Hematopoietic multipotent progenitor cell treated with erythropoietin and hydrocortisone succinate and interleukin-3 and kit ligand, for 4 days (in vitro differentiated cells): ENCODE data around the gene C2CD4C.
A peak's percentile ranks its signal among the peaks of the same experiment; 100 is the strongest.
"Not testable (repeated sequence)": the region's sequence is repeated elsewhere in the genome, so short reads cannot be mapped to it uniquely, and the experiment has no call there.

ENCODE experiments used
- DNase-seq: peaks from one replicate; pipeline ENCODE4 v3.0.0-alpha.2; 2015

The C2CD4C gene

DNA sequence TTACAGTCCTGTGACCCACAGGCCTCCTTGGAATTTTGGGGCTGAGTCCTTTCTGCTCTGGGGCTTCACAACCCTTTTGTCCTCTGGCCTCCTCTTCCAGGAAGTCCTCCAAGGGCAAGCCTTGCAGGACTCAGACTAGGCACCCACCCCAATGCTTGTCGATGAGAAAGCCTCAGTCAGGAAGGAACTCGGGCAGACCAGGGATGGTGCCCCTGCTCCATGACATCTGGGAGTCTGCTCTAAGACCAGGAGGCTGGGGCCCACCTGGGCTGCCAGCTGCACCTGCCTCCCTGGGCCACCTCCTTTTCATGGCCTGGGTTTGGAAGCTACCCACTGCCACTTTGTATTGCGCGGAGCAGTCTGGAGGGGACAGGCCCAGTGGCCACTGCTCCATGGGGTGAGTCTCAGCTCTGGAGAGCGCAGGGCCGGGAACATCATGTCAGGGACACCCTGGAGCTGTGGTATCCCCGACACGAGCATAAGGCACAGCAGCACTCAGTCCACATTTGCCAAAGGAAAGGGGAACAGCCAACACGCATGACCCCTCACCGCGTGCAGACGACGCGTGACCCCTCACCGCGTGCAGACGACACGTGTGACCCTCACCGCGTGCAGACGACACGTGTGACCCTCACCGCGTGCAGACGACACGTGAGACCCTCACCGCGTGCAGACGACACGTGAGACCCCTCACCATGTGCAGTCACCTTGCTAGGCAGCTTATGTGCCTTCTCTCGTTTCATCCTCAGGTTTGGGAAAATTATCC, 10.8 kb downstream of the C2CD4C start:
- DNase-seq = no peak

DNA sequence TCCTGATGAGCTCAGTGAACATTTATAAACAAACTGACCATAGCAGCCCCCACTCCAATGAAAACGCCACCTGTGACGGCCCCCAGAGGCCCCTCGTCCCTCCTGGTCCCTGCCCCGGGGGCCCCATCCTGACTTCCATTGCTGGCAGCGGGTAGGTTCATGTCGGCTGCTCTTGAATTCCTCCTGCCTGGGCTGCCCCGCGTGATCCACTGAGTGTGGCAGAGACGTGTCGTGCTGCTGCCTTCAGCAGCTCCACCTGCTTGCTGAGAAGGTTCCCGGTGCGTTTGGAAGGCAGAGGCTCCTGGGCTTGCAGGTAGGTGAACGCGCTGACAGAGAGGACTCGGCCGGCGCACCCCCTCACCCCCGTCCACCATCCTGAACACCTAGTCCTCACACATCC, 11.6 kb downstream of the C2CD4C start:
- DNase-seq = no peak

DNA sequence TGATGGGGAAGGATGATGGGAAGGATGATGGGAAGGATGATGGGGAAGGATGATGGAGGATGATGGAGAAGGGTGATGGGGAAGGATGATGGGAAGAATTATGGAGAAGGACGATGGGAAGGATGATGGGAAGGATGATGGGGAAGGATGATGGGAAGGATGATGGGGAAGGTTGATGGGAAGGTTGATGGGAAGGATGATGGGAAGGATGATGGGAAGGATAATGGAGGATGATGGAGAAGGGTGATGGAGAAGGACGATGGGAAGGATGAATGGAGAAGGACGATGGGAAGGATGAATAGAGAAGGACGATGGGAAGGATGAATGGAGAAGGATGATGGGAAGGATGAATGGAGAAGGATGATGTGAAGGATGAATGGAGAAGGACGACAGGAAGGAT, 13.5 kb downstream of the C2CD4C start:
- DNase-seq = no peak

DNA sequence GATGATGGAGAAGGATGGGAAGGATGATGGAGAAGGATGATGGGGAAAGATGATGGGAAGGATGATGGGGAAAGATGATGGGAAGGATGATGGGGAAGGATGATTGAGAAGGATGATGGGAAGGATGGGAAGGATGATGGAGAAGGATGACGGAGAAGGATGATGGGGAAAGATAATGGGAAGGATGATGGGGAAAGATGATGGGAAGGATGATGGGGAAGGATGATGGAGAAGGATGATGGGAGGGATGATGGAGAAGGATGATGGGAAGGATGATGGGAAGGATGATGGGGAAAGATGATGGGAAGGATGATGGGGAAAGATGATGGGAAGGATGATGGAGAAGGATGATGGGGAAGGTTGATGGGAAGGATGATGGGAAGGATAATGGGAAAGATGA, 14.1 kb downstream of the C2CD4C start:
- not testable (repeated sequence) for DNase-seq

DNA sequence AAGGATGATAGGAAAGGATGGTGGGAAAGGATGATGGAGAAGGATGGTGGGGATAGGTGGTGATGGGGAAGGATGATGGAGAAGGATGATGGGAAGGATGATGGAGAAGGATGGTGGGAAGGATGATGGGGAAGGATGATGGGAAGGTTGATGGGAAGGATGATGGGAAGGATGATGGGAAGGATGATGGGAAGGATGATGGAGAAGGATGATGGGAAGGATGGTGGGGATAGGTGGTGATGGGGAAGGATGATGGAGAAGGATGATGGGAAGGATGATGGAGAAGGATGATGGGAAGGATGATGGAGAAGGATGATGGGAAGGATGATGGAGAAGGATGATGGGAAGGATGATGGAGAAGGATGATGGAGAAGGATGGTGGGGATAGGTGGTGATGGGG, 15.4 kb downstream of the C2CD4C start:
- DNase-seq = not testable (repeated sequence)

DNA sequence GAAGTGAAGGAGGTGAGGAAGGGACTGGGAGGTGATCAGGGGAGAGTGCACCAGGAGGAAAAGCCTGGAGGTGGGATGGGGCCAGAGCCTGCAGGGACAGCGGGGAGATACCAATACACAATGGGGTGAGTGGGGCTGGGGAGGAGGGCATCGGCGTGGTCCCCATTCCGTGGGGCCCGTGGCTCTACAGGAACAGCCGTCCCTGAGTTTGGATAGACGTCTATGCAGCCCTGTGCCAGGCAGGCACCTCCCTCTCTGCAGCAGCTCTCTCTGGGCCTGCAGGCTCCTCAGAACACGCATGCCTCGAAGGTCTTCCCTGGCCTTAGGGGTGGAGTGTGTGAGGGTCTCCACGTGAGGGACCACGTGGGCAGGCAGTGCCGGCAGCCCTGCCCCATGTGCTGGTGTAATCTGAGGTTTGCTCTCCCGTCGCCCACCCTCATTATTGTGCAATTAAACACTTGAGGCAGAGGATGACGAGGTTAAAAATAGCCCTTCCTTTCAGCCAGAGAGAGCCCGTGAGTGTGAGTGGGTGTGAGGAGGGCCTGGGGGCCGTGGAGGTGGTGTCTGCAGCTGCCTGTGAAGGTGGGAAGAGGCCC, 16.5 kb downstream of the C2CD4C start:
- no peak for DNase-seq

DNA sequence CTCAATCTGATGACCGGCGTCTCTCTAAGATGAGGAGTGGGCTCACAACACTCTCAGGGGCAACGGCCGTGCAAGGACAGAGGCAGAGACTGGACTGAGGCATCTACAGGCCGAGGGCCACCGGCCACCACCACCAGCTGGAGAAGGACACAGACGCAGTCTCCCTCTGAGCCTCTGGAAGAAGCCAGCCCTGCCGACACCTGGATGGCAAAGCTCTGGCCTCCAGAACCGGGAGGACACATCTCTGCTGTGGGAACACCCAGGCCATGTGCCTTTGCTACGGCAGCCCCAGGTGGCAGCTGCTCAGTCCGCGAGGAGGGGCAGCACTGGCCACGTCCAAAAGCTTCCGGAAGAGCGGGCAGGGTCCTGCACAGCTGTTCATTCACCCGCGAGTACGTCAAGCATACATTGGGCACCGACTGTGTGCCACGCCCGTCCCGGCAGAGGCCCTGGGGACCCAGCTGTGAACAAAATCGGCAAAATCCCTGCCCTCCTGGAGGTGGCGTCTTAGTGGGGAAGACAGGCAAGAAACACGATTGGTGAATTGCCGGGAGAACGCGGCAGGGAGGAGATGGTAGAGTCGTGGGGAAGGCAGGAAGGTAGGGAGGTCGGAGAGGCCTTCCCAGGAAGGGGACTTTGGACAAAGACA, 17.1 kb downstream of the C2CD4C start:
- no peak for DNase-seq

DNA sequence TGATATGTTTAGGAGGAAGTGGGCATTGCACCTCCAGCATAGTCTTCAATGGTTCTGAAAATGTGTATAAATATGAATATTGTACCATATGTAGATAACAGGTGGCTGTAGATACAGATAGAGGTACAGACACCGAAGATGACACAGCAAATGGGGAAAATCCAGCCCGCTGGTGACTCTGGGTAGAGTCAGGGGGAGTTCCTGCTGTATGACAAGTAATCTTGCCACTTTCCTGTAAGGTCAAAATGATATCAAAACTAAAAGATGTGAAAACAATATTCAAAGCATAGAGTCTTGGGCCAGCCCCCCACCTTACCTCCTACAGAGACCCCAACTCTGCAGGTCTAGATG, 17.8 kb downstream of the C2CD4C start:
- DNase-seq = no peak

DNA sequence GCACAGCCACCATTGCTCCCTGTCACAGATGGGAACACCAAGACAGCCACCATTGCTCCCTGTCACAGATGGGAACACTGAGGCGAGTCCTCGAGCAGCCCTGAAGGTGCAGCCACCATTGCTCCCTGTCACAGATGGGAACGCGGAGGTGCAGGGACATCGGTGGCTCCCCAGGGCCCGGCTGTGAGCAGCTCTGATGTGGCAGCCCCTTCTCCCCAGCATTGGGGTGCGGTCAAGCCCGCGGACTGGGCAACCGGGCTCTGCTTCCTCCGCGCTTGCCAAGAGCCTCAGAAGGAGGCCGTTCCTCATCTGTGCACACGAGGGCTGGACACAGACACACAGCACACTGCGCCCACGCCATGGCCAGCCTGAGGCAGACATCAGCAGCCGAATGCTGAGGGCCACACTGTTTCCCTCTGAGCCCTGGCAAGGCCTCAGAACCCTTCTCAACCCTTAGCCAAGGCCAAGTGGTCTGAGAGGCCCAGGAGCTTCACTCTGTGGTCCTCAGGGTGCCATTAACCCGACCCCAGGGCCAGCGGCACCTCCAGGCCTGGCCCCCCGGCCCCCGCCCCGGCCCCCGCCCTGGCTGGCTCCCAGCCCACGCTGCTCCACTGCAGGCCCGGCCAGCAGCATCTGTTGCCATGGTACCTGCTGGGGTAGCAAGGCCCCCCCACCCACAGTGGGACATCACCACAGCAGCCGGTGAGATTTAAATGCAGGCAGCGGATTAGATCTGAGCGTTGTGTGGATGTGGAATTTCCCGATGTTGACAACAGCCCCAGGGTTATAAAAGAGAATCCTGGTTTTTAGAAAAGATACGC, 18.4 kb downstream of the C2CD4C start:
- DNase-seq = no peak

DNA sequence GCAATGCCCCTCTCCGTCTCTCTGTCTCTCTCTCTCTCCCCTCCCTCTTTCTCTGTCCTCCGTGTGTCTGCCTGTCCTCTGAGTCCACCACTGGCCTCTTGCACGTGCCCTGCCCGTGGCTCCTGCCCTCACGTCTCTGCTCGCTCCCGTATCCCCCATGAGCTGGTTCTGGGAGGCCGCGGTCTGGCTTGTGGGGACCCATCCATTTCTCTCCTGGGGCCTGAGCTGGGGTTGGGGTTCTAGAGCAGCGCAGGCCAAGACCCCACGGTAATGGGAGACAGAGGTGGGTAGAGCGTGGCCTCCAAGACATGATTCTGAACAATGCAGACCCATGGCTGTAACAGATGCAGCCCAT, 19.0 kb downstream of the C2CD4C start:
- no peak for DNase-seq

DNA sequence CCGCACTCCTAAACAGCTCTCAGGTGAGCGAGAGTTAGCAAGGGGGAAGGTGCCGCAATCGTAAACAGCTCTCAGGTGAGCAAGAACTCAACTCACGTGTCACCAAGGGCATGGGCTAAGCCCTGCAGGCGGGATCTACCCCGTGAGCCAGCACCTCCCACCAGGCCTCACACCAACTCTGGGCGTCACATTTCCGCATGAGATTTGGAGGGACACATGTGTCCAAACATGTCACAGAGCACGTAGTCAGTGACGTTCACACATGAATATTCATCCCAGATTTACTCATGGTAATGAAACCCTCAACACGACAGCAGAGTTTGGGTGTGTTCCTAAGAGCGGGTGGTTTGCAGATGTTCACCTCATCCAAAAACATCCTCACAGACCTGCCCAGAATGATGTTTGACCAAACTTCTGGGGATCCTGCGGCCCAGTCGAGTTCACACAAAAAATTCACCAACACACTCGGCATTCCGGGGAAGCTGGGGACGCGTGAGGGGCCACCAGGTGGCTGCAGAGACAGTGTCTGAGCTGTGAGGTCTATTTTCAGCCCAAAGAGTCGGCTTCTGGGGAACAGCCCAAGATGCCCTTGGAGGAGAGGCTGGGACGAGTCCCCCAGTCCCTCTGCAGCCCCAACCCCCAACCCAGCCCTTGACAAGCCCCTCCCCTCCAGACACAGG, 19.6 kb downstream of the C2CD4C start:
- no peak for DNase-seq

DNA sequence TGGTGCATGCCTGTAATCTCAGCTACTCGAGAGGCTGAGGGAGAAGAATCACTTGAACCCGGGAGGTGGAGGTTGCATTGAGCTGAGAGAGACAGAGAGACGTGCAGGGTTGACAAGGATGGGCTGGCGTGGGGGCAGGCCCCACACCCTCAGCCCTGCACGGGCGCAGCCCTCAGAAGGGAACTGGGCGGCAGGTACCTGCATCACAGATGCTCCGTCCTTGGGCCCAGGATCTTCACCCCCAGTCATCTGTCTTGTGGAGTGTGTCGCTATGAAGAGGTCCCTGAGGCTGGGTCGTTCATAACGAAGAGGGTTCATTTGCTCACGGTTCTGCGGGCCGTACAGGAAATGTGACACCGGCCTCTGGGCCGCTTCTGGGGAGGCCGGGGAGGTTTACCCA, 20.3 kb downstream of the C2CD4C start:
- DNase-seq = no peak

DNA sequence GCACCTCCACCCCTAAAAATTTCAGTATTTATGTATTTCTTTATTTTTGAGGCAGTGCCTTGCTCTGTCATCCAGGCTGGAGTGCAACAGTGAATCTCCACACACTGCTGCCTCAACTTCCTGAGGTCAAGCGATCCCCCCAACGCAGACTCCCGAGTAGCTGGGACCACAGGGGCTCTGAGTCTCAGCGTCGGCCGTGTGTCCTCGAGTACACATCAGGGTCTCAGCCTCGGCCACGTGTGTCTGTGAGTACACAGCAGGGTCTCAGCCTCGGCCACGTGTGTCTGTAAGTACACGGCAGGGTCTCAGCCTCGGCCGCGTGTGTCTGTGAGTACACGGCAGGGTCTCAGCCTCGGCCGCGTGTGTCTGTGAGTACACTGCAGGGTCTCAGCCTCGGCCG, 21.2 kb downstream of the C2CD4C start:
- no peak for DNase-seq

DNA sequence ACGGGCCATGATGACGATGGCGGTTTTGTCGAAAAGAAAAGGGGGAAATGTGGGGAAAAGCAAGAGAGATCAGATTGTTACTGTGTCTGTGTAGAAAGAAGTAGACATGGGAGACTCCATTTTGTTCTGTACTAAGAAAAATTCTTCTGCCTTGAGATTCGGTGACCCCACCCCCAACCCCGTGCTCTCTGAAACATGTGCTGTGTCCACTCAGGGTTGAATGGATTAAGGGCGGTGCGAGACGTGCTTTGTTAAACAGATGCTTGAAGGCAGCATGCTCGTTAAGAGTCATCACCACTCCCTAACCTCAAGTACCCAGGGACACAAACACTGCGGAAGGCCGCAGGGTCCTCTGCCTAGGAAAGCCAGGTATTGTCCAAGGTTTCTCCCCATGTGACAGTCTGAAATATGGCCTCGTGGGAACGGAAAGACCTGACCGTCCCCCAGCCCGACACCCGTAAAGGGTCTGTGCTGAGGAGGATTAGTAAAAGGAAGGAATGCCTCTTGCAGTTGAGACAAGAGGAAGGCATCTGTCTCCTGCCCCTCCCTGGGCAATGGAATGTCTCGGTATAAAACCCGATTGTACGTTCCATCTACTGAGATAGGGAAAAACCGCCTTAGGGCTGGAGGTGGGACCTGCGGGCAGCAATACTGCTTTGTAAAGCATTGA, 22.2 kb downstream of the C2CD4C start:
- DNase-seq = not testable (repeated sequence)

DNA sequence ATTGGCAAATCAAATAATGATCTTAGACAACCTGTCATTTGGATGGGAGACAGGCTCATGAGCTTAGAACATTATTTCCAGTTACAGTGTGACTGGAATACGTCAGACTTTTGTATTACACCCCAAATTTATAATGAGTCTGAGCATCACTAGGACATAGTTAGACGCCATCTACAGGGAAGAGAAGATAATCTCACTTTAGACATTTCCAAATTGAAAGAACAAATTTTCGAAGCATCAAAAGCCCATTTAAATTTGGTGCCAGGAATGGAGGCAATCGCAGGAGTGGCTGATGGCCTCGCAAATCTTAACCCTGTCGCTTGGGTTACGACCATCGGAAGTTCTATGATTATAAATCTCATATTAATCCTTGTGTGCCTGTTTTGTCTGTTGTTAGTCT, 22.8 kb downstream of the C2CD4C start:
- not testable (repeated sequence) for DNase-seq

DNA sequence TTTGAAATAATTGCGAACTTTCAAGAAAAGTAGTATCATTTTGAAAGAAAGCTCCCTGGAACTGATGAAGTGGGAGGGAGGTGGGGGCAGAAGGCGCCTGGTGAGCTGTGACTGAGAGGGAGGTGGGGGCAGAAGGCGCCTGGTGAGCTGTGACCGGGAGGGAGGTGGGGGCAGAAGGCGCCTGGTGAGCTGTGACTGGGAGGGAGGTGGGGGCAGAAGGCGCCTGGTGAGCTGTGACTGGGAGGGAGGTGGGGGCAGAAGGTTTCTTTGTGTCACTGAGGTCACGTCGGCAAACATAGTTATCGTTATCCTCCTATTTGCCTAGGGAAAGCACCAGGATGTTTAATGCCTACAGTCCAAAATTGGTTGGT, 24.2 kb downstream of the C2CD4C start:
- DNase-seq = no peak

DNA sequence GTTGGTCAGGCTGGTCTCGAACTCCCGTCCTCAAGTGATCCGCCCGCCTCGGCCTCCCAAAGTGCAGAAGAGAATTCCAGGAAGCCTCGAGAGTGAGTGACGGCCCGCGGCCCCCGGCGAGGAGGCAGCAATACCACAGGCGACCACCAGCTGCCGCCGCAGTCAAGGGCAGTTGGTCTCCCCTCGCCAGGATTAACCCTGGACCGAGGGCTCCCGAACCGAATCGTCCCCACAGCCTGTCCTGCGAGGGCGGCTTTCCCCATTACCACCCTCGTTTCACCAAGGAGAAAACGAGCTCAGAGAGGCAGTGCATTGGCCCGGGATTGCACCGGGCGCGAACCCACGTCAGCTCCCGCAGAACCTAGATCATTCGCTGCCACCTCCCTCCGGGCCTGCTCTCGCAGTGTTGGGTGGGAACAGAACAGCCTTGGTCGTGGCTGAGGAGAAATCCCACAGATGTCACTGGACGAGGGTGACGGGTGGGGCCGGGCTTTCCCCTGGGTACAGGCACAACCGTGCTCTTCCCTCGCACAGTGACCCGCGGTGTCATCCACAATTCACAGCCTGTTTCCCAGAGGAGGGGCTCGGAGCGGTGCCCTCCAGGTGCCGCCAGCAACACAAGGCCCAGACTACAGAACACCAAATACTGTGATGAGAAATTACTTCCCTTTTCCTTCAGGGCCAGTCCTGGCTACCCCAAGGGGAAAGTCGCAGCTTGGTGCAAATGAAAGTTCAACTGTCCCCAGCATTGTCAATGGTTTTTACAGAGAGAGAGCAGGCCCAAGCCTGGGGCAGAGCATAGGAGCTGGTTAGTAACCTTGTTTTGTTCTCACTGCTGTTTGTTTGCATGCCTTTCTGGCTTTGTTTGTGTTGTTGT, 24.8 kb downstream of the C2CD4C start:
- DNase-seq = peak; percentile 34

DNA sequence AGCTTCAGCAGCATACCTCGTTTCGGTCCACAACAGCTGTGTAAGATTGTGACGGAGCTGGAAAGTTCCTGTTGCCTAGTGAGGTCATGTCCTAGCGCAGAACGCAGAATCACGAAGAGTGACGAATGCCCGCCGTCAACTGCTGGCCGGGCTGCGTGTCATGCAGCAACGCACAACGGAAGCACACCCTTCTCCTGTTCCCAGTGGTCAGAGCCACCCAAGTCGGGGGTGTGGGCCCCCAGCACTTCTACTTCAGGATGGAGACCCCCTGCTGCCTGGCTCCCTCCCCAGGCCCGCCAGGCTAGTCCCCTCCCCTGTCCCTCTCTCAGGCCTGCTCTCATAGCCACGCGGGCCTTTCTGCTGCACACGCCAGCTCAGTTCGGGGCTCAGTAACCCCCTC, 25.9 kb downstream of the C2CD4C start:
- no peak for DNase-seq

DNA sequence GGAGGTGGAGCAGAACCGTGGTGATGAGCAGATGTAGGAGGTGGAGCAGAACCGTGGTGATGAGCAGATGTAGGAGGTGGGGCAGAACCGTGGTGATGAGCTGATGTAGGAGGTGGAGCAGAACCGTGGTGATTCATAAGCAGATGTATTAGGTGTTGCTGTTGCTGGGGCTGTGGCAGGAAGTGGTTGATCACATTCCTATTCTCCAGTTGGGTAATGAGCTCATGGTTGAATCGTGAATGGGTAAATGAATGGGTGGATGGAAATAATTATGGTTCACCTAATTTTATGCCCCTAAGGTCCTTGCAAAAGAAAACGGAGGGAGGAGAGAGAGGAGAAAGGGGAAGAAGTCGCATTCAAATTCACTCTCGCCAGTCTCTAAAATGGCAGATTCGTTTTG, 26.4 kb downstream of the C2CD4C start:
- DNase-seq = not testable (repeated sequence)

DNA sequence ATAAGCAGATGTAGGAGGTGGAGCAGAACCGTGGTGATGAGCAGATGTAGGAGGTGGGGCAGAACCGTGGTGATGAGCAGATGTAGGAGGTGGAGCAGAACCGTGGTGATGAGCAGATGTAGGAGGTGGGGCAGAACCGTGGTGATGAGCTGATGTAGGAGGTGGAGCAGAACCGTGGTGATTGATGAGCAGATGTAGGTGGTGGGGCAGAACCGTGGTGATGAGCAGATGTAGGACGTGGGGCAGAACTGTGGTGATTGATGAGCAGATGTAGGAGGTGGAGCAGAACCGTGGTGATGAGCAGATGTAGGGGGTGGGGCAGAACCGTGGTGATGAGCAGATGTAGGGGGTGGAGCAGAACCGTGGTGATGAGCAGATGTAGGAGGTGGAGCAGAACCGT, 27.0 kb downstream of the C2CD4C start:
- not testable (repeated sequence) for DNase-seq

DNA sequence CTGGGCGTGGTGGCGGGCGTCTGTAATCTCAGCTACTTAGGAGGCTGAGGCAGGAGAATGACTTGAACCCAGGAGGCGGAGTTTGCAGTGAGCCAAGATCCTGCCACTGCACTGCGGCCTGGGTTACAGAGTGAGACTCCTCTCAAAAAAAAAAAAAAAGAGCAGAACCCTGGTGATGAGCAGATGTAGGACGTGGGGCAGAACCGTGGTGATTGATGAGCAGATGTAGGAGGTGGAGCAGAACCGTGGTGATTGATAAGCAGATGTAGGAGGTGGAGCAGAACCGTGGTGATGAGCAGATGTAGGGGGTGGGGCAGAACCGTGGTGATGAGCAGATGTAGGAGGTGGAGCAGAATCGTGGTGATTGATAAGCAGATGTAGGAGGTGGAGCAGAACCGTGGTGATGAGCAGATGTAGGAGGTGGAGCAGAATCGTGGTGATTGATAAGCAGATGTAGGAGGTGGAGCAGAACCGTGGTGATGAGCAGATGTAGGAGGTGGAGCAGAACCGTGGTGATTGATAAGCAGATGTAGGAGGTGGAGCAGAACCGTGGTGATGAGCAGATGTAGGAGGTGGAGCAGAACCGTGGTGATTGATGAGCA, 28.2 kb downstream of the C2CD4C start:
- DNase-seq = not testable (repeated sequence)
